Astrocyte (in vitro differentiated cells and primary cell): ENCODE data around the gene TLX3.

Experiments
- CTCF ChIP-seq: IDR thresholded peaks from 2 replicates; pipeline ENCODE4 v1.5.1; 2011; ENCODE audit warnings: low read depth, mild to moderate bottlenecking, inconsistent platforms, low read length, moderate library complexity; ENCODE audit not compliant: insufficient read depth
- EZH2 ChIP-seq: IDR thresholded peaks from 2 replicates; pipeline ENCODE4 v1.6.1; 2012; ENCODE audit warnings: mild to moderate bottlenecking, low read length, inconsistent platforms; ENCODE audit not compliant: insufficient read depth

GRCh38 chr5:171311322-171312077, 2.5 kb downstream of the TLX3 start:
- TF ChIP-seq CTCF (no peak), EZH2 (no peak)
